Left lung (tissue), 10 donors: Measurements from ENCODE around the gene ADAM10. TPM values are rescaled to one million over a fixed set of nuclear protein-coding genes. Genes with fewer than 3 reads are reported as not detected.

Experiments
- ATAC-seq: fragments of 200-7000 bp; cut with Tn5 transposase; one replicate; pipeline ENCODE4 v1.9.1; 2020; ENCODE audit warnings: moderate library complexity
- DNase-seq, 4 donors: peaks; one replicate each; pipeline ENCODE4 v3.0.0-alpha.2; 2013 to 2020
- H3K27ac ChIP-seq, 2 donors: fragments of 200-600 bp; sonication (generic) in 1 of 2; one replicate each; pipeline versions ENCODE4 v1.5.0 to v1.8.0; 2020 to 2021
- H3K27me3 ChIP-seq, 2 donors: fragments of 200-600 bp; sonication (generic) in 1 of 2; one replicate each; pipeline versions ENCODE4 v1.5.0 to v1.8.0; 2020 to 2021
- H3K36me3 ChIP-seq, 2 donors: fragments of 200-600 bp; sonication (generic) in 1 of 2; one replicate each; pipeline versions ENCODE4 v1.5.0 to v1.8.0; 2020 to 2021
- H3K4me1 ChIP-seq, 2 donors: fragments of 200-600 bp; one replicate each; pipeline ENCODE4 v1.8.0; 2021
- H3K4me3 ChIP-seq, 2 donors: fragments of 200-600 bp; sonication (generic) in 1 of 2; one replicate each; pipeline versions ENCODE4 v1.5.0 to v1.8.0; 2020 to 2021; ENCODE audit warnings: mild to moderate bottlenecking in 1 of 2
- H3K9me3 ChIP-seq, 2 donors: fragments of 200-600 bp; sonication (generic) in 1 of 2; one replicate each; pipeline versions ENCODE4 v1.5.0 to v1.8.0; 2020 to 2021
- intact Hi-C, 2 donors: fragments of 100-400 bp; cut with DNase I; formaldehyde crosslinking; loops; one replicate each; pipeline versions ENCODE4 v1.11.2 to v1.14.2; 2022
- polyA plus RNA-seq, 6 donors: library from polyadenylated mRNA; unstranded; fragments of 120-200 nt; gene quantifications; one replicate each; pipeline ENCODE4 v1.2.1, GENCODE V29; 2013; ENCODE audit not compliant: insufficient read length in 6 of 6
- total RNA-seq, 2 donors: library from RNA; stranded (reverse); fragmentation: NEBNext Ultra II Directional; extraction: Animal tissue kit (Norgen Biotek cat#: 25700); gene quantifications; one replicate each; pipeline ENCODE4 v1.2.1, GENCODE V29; 2021
- TF ChIP-seq, protein P1 (sequence below), 2 donors: fragments of 200-600 bp; sonication (generic) in 1 of 2; IDR thresholded peaks; one replicate each; pipeline versions ENCODE4 v1.5.0 to v1.8.0; 2021; ENCODE audit warnings: antibody characterized with exemption in 2 of 2
- donor health status: DM: no; HTN: yes; CAD: no.
- donor health status: DM: no; HTN: no; CAD: no.

The ADAM10 gene
- total and polyA plus RNA-seq, 8 donors: 130 to 167 (median 156) TPM

DNA sequence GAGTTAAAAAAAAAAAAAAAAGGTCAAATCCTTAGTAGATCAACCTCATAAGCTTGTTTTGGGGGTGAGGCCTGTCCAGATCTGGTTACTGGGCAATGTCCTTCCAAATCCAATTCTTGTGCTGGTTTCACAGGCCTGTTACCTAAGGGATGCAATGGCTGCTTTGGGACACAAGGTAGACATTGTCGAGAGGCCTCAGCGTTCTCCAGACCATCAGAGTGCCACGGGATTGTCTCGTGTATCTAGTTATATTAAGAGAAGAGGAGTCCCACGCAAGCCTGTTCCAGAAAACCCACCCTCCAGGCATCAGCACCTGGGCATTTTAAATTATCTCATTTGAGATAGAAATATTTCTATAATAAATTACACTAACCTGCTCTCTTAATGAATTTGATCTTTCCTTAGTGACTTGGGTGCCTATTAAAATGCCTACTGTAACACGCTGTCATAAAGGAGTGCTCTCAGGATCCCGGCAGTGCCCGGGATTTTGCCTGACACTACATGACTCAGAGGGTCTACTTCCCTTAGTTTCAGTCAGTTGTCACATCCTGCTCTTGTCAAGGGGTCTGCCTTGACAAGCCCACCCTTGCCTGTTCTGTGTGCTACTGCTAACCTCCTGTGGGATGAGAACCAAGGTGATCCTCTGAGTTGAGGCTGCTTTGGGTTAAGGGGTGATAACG lies 201.7 kb downstream of the ADAM10 start:
- intact Hi-C loops: no loop called here
- no peaks in the 10 kb centered on the region for H3K36me3 ChIP-seq
- H3K9me3 ChIP-seq: no peaks in the 10 kb centered on the region
- no peak overlapping the region for H3K27ac ChIP-seq
- no peak overlapping the region for H3K4me3 ChIP-seq
- ATAC-seq (no peak), DNase-seq (no peak)
- peaks cover 0 to 15% of the 10 kb centered on the region in 2 donors for H3K4me1 ChIP-seq
- TF ChIP-seq, protein P1, sequence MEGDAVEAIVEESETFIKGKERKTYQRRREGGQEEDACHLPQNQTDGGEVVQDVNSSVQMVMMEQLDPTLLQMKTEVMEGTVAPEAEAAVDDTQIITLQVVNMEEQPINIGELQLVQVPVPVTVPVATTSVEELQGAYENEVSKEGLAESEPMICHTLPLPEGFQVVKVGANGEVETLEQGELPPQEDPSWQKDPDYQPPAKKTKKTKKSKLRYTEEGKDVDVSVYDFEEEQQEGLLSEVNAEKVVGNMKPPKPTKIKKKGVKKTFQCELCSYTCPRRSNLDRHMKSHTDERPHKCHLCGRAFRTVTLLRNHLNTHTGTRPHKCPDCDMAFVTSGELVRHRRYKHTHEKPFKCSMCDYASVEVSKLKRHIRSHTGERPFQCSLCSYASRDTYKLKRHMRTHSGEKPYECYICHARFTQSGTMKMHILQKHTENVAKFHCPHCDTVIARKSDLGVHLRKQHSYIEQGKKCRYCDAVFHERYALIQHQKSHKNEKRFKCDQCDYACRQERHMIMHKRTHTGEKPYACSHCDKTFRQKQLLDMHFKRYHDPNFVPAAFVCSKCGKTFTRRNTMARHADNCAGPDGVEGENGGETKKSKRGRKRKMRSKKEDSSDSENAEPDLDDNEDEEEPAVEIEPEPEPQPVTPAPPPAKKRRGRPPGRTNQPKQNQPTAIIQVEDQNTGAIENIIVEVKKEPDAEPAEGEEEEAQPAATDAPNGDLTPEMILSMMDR (IDR thresholded peaks at IDR 0.05): no peak
- H3K27me3 ChIP-seq: no peaks in the 10 kb centered on the region

DNA sequence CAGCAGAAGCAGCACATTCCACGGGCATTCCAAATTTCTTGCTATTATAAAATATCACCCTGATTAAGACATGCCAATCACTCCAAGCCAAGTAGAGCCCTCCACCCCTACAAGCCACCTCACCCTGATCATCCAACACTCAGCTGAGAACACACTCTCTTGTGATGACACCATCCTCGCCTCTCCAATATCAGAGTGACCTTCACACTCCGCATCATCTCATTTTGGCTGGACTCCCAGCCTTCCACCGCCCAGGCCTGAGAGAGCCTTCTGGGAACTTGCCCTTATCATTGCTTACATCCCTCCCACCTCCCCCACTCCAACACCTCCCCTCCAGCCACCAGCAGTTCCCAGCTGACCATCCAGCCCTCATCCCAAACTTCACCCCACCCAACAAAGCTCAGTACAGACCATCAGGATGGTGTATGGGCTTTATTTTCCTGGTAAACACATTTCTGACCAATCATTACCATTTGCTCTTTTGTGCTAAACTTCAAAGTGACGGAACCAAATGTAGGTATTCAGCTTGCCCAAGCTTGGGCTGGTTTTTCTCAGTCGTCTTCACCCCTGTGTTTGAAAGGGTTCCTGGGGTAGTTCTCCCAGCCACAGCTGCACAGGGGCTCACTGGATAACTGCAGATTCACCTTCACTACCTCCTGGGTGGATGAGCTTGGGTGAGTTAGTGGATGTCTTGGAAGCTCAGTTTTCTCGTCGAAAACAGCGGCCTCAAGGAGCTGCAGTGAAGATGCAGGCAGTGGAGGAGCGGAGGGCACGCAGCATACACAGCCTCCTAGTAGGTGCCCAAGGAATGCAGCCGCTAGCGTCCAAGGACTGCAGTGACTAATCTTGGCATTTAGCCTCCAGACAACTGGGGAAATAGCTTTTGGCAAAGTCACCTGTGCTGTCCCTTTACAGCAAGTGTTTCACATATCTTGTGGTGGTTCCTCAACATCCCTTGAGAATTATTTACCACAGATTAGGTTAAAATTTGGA lies 202.6 kb downstream of the ADAM10 start:
- H3K4me3 ChIP-seq: no peak overlapping the region
- intact Hi-C loops: no loop called here
- H3K27me3 ChIP-seq: no peaks in the 10 kb centered on the region
- ATAC-seq: peak; percentile 64
- H3K9me3 ChIP-seq: no peaks in the 10 kb centered on the region
- no peaks in the 10 kb centered on the region for H3K36me3 ChIP-seq
- no peak overlapping the region for H3K27ac ChIP-seq
- peaks cover 0 to 9% of the 10 kb centered on the region in 2 donors for H3K4me1 ChIP-seq
- DNase-seq: peak in 3 of 4 donors; percentile 26 to 49 (median 48)
- TF ChIP-seq, protein P1 (IDR thresholded peaks at IDR 0.05): no peak

DNA sequence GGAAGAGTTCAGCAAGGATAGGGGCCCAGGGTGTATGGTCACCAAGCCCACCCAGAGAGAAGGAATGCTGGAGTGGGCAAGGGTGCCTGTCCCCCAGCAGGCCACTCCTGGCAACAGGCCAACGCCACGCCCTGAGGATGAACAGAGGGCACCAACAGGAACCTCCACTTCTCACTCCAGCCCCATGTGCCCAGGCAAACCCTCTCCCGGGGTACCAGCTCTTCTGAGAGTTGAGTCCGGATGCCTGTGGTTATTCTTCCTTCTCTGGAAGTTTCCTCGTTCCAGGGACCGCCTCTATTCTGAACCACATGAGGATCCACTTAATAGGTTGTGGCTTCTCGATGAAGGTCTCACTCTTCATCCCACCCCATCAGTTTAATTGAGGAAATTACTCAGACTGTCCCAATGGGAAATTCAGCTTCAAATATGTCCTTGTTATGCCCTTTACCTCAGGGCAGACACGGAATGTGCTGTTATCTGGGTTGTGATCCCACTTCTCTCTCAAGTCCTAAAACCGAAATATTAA lies 203.4 kb downstream of the ADAM10 start:
- no peak overlapping the region for H3K27ac ChIP-seq
- H3K27me3 ChIP-seq: no peaks in the 10 kb centered on the region
- peaks cover 0 to 1% of the 10 kb centered on the region in 2 donors for H3K4me1 ChIP-seq
- ATAC-seq: no peak
- H3K9me3 ChIP-seq: no peaks in the 10 kb centered on the region
- no peak overlapping the region for H3K4me3 ChIP-seq
- no peak for DNase-seq
- intact Hi-C loops: no loop called here
- TF ChIP-seq, protein P1 (IDR thresholded peaks at IDR 0.05): no peak
- H3K36me3 ChIP-seq: no peaks in the 10 kb centered on the region

DNA sequence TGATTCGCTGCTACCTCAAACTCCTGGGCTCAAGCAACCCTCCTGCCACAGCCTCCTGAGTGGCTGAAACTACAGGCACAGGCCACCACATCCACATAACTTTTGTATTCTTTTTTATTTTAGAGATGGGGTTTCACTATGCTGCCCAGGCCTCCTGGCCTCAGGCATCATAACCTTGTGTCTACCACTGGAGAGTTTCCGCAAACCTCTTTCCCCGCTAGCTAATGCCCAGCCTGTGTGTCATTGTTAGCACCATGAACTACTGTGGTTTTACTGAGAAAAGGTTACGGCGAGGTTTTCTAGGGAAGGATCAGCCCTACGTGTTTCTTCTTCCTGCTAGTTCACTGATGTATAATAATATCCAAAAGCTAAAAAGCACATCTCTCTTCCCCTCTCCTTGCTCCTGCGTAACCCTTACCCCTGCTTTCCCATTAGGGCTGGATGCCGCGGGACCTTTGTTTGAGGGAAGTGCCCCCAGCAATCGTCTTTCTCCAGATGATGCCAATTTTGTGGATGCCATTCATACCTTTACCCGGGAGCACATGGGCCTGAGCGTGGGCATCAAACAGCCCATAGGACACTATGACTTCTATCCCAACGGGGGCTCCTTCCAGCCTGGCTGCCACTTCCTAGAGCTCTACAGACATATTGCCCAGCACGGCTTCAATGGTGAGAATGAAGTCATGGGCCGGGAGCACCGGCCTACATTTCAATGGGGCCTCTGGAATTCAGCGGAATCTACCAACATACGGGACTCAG lies 204.0 kb downstream of the ADAM10 start:
- Histone ChIP-seq H3K4me3 (no peak overlapping the region), H3K4me1 (no peaks in the 10 kb centered on the region), H3K27me3 (no peaks in the 10 kb centered on the region), H3K9me3 (no peaks in the 10 kb centered on the region), H3K27ac (no peak overlapping the region), H3K36me3 (no peaks in the 10 kb centered on the region)
- ATAC-seq (no peak), DNase-seq (no peak)
- intact Hi-C loops: no loop called here
- TF ChIP-seq, protein P1 (IDR thresholded peaks at IDR 0.05): no peak
